ENCODE results near the gene ZBTB43.
"Not testable (repeated sequence)": the region's sequence is repeated elsewhere in the genome, so short reads cannot be mapped to it uniquely, and the experiment has no call there.

Gene ZBTB43, protein sequence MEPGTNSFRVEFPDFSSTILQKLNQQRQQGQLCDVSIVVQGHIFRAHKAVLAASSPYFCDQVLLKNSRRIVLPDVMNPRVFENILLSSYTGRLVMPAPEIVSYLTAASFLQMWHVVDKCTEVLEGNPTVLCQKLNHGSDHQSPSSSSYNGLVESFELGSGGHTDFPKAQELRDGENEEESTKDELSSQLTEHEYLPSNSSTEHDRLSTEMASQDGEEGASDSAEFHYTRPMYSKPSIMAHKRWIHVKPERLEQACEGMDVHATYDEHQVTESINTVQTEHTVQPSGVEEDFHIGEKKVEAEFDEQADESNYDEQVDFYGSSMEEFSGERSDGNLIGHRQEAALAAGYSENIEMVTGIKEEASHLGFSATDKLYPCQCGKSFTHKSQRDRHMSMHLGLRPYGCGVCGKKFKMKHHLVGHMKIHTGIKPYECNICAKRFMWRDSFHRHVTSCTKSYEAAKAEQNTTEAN
- total RNA-seq, result 54.6 reads per million, percentile 70 among the genes with 10 or more reads in this experiment

DNA sequence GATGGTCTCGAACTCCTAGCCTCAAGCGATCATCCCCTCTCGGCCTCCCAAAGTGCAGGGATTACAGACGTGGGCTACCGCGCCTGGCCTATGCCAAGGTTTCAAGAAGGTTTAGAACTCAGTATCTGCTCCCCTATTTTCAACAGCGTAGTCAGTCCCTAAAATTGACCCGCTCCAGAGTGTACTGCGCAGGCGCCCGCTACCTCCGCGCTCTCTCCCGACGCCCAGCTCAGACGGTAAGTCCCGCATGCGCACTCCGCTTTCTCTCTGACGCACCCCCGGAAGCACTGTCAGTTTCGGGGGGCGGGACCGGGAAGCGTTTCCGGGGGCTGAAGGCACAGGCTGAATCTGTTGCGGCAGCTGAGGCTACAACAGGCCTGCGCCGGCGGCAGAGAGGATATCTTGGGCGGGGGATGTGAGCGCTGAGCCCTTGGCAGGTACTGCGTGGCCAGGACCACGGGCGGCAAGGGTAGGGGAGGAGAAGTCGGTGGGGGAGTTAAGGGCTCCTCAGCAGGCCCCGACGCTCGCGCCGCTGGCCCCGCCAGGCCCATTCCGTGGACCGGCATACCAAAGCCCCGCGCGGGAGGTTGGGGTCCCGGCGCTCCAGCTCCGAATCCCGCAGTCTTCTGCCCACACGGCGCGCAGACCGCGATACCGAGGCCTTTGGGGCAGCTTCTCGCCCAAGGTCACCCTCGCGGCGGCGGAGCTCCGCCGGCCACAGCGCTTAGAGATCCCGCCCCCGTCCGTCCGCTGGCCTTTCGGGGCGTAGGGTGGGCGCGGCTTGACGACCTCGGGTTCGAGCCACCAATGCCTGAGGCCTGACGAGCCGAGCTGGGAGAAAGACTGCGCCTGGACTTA is at the start of gene ZBTB43:
Gene ZBTB43, plus strand, starts transcription at position 345 of the 858 bp plus-strand sequence. CDS start 27,470 bp downstream, outside the sequence.
- peak; percentile 98 for DNase-seq

DNA sequence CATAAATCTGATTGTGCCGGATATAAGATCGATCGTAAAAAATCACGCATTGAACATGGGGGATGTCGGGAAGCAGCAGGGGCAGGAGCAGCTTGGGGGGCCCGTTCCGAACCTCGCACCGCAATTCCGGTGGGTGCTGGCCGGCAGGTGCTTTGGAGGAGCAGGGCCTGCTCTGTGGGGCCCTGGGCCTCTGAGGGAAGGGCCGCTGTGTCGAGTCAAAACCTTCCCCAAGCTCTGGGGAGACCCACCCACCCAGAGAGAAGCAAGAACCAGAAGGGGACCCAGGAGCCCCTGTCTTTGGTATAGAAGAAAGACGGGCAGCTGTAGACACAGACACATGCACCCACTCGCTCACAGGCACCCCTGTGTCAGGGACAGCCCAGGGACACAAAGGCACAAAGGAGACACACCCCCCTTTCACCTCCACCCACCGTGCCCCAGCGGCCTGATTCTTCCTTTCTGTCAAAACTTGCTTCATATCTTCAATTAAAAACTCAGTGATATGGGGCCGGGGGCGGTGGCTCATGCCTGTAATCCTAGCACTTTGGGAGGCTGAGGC is 49.4 kb upstream of the ZBTB43 start:
- DNase-seq, result no peak

DNA sequence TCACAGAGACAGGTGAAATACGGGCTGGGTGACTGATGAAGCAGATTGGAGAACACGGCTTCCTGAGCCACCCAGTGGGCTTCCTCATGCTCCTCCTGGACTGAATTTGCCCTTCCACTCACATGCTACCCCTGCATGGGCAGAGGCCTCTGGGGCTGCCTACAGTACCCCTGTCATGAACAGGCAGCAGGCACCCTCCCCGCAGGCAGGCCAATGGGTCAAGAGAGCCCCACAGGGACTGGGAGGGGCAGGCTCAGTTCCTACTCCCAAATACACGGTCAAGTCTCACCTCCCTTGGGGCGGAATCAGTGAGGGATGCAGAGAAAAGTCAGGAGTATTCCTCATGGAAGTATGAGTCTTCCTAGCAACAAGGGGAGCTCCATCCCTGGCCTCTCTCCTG is 48.6 kb upstream of the ZBTB43 start:
- DNase-seq, result no peak

DNA sequence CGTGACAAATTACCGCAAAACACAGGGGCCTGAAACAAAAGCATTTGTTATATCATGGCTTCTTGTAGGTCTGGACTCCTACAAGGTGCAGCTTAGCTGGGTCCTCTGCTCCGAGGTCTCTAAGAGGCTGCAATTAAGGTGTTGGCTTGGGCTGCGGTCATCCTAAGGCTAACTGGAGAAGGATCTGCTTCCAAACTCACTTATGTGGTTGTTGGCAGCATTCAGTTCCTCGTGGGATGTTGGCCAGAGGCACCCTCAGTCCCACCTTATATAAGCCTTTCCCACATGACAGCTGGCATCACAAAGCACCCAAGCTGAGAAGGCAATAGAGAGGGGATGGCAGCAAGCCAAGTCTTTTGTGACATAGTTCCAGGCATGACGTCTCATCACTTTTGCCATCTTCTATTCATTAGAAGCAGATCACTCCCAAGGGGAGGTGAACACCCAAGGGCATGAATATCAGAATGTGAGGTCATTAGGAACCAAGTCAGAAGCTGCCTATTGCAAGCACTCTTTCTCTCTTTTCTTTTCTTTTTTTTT is 47.9 kb upstream of the ZBTB43 start:
- DNase-seq, result no peak

DNA sequence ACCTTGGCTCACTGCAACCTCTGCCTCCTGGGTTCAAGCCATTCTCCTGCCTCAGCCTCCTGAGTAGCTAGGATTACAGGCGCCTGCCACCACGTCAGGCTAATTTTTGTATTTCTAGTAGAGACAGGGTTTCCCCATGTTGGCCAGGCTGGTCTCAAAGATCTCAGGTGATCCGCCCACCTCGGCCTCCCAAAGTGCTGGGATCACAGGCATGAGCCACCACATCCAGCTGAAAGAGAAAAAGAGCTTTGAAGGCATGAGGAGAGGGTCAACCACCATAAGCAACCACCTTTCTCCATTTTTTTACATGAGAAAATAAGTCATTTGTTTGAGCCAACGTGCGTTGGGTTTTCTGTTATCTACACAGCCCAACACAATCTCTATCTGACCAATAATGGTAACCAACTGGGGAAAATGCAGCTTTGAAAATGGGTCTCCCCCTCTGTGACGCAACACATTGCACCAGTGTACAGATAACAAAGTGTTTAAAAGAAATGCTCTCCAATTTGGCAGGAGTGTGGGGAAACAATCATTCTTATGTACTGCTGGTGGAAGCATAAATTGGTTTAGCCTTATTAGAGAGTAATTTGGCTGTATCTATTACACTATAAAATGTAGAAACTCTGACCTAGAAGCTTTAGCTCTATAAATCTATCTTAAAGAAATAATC is 45.8 kb upstream of the ZBTB43 start:
- DNase-seq, result no peak

DNA sequence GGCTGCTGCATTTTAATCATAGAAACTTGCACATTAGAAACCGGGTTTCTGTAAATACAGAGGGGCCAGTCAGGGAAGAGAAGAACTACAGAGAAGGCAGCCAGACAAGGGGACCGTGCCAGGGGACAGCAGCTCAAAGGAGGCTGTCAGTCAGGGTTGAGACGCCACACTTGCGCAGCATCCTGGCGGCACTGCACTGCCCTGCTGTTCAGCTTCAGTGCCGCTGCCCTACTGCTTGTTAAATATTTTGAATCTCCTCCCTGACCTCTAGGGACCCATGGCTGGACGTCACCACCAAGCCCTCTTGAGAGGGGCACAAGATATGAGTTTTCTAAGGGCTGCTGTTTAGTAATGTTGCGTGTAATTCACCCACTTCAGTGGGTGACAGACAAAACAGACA is 43.6 kb upstream of the ZBTB43 start:
- DNase-seq, result no peak

DNA sequence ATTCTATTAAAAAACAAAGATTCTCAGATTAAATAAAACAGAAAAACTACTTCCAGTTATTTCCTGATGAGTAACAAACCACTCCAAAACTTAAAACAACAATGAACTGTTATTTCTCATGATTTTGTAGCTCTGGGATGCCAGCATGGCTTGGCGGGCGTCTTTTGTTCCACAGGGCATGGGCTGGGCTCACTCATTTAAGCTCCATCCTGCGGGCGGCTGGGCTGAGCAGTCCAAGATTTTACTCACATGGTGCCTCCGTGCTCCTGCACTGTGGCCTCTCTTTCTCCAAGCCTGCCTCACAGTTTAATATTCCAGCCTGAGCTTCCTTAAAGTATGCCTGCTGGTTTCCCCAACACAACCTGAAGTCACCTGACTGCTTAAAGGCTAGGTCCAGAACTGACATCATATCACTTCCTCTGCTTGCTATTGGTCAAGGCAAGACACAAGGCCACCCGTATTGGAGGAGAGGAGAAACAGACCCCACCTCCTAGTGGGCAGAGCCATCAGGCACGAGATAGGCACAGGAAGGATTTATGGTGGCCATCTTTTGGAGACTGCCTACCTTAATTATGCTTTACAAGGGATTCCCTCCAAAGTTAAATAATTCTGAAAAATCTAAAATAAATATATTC is 41.6 kb upstream of the ZBTB43 start:
- DNase-seq, result no peak

DNA sequence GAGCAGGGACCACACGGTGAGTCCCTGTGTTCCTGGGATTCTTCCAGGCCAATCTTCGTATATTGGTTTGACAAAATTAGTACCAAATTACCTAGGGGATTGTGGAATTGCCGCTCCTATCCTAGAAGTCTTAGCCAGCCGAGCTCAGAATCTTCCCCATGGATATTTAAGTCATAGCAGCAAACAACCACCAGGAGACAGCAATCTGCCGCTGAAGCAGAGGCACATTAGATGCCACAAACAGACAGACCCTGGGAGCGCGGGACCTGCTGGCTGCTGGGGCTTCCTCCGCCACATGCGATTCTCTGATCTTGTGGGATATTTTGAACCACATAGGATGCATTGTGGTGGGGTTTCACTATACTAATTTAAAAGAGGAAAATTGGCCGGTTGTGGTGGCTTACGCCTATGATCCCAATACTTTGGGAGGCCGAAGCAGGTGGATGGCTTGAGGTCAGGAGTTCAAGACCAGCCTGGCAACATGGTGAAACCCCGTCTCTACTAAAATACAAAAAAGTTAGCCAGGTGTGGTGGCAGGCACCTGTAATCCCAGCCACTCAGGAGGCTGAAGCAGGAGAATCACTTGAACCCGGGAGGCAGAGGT is 31.7 kb upstream of the ZBTB43 start:
- DNase-seq, result no peak

DNA sequence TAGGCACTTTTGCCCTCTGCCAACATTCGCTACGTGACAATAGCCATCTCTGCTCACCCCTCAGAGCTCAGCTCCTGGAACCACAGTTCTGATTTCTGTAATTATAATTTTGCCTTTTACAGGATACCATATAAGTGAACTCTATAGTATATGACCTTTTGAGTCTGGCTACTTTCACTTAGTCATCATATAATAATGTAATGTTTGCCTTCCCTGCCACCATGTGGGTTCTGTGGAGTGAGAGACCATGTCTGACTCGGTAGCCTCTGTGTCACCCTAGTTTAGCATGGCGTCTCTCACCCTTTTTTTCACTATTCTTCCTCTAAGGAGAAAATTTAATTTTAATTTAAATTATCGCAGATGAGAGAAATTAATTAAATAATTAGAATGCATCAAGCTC is 28.9 kb upstream of the ZBTB43 start:
- DNase-seq, result no peak

DNA sequence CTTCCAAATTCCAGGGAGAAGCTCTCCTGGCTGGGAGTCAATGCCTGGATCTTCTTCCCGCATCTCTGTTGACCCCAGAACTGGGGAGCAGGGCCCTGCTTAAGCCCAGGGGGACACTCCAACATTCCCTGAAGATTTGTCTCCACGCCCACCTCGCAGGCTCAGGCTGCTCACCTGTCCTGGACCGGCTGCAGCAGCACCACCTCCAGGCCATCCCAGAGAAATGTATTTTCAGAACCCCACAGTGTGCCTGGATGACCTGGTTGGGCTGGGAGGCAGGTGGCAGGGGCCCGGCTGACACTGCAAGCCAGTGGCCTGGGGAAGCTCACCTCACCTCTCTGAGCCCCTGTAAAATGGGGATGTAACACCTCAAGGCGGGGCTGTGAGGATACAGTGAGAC is 27.1 kb upstream of the ZBTB43 start:
- no peak for DNase-seq

DNA sequence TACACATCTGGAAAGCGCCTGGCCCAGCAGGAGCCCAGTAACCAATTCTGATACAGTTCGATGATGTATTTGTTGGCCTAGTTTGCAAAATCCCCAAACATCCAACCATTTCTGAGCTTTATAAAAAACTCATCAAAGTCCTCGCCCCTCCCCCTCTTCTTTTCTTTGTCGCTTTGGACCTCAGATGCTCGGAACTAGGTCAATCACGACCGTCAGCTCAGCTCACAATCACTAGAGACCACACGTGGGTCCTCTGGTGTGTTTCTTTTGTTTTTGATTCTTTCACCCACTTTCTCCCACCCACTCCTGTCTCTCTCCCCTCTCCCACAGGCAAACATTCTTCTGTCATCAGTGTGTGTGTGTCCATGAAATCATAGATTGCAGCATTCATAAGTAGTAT is 26.7 kb upstream of the ZBTB43 start:
- DNase-seq, result no peak

DNA sequence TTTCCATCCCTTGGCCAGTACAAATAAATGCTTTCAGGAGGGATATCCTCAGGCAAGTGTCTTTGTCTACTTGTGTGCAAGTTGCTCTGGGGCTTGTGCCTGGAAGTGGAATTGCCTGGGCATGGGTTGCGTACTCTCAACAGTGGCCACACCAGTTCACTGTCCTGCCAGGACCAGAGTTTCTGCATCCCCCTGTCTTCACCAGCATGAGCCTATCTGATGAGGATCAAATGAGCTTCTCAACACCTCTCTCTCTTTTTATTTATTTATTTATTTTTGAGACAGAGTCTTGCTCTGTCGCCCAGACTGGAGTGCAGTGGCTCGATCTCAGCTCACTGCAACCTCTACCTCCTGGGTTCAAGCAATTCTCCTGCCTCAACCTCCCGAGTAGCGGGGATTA is 26.1 kb upstream of the ZBTB43 start:
- DNase-seq, result not testable (repeated sequence)

DNA sequence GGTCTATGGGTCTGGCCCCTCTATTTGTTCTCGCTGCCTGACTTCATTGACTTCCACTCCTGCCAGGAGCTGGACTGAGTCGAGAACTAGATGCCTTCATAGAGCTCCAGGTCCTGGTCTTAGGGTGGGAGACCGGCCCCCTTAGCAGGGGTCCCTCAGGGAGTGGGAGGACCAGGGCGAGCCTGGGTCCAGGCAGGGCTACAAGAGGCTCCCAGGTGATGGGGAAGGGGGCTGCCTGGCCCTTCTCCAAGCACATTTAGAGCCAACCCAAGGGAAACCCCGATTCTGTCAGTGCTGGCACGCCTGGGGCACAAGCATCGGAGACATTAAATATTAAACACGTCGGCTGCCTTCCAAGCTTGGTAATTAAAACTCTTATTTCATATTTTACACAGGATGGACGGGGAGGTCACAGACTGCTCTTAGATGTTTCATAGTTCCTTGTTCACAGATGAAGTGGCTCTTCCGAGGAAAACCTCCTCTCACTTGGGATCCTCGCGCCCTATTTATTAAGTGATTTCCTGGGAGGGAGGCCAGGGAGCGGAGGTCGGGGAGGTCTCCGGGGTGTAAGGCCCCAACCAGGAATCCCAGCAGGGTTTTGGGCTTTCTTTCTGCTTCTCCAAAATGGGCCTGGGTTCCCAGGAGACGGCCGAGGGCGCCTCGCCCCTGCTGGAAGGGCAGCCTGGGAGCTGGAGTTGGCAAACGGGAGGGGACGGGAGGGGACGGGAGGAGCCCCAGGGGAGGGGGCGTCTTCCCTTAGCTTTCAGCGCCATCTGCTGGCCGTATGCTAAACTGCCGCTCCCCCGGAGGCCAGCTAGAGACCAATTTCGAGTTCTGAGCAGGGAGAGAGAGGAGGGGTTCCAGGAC is 23.4 kb upstream of the ZBTB43 start:
- DNase-seq, result peak; percentile 84

DNA sequence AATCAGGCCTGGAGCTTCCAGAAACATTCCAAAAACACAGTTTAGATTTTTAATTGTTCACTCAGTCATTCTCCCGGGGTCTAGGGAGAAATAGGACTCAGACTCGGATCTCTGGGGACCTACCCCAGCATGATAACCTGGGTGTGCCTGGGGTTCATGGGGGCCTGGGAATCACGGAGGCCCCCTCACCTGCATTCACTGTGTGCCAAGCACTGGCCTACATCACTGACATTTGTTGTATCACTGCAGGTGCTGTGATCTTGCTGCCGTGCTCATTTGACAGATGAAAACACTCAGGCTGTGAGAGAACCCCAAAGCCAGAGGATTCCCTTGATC is 22.8 kb upstream of the ZBTB43 start:
- DNase-seq, result no peak

DNA sequence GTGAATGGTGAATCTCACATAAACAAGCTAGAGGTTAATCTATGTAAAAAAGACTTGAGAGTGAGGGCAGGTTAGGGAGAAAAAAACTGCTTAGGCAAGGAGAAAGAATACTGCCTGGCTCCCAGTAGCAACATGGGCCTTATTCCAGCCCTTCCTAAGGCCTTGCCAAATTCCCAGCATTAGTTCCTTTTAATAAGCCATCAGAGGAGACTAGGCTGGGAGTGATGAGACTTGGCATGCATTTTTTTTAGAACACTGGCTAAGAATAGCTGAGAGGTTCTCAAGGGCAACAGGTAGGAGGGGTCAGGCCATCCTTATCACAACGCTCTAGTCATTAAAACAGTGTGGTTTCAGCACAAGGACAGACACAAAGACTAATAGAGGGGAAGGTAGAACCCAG is 20.9 kb upstream of the ZBTB43 start:
- DNase-seq, result no peak

DNA sequence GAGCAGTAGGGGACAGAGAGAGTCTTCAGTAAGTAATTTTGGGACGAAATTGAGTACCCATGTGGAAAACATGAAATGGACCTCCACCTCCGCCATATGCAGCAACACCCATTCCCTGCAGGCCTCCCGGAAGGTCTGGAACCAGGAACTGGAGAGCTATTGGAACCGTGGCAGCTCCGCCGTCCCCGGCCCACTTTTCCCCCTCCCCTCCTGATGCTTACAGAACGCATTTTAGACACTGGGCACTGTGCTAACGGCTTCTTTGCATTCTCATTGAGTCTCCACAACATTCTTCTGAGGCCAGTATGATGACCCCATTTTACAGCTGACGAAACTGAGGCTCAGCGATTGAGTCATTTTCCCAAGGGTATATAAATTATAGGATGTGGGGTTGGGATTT is 20.4 kb upstream of the ZBTB43 start:
- DNase-seq, result no peak

DNA sequence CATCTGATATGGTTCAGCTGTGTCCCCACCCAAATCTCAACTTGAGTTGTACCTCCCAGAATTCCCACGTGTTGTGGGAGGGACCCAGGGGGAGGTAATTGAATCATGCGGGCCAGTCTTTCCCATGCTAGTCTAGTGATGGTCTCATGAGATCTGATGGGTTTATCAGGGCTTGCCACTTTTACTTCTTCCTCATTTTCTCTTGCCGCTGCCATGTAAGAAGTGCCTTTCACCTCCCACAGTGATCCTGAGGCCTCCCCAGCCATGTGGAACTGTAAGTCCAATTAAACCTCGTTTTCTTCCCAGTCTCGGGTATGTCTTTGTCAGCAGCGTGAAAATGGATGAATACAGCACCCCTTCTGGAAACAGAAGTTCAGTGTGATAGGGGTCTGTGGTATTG is 20.0 kb upstream of the ZBTB43 start:
- DNase-seq, result not testable (repeated sequence)

DNA sequence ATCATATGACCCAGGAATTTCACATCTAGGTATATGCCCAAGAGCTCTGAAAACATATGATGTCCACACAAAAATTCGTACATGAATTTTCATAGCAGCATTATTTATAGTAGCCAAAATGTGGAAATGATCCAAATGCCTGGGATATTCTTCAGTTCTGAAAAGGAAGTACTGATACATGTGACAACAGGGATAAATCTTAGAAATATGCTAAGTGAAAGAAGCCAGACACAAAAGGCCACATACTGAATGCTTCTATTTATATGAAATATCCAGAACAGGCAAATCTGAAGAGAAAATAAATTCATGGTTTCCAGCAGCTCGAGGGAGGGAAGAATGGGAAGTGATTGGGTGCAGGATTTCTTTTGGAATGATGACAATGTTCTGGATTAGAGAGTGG is 16.8 kb upstream of the ZBTB43 start:
- no peak for DNase-seq

DNA sequence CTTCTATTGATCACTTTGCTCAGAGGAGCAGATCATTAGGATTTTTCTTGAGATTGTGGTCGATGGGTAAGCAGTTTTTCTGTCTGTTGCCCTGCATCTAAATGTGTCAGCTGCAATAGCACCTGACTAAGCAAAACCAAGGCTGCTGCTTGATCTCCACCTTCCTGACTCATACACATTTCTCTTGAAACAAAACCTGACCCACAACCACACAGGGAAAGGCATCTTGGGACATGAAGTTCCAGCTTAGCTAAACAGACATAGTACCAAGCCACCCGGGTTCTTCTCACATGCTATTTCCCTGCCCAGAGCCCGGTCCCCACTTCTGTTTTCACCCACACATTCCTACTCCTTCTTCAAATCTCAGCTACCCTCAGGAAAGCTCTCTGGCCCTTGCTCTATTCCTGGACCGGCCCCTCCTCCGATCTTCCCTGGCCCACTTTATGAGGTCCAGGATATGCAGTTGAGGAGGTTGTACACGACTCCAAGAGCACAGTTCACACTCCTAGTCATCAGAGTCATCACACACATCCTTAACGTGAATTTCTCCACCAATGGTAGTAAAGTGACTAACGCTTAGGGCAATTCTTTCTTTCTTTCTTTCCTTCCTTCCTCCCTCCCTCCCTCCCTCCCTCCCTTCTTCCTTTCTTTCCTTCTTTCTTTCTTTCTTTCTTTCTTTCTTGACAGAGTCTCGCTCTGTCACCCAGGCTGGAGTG is 16.0 kb upstream of the ZBTB43 start:
- no peak for DNase-seq

DNA sequence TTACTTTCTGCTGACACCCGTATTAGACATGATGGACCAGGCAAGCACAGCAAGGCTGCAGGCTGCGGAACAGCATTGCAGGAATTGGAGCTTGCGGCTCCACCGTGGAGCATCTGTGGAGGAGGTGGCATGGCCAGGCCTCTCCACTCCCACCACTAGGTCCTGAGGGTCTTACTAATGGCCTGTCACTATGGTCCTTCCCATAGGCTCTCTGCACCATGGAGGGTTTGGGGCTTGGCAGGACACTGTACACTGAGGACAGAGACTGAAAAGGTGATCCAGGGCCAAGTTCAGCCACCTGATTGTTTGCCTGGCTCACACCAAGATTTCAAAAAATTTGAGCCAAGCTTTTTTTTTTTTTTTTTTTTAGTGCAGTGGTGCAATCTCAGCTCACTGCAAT is 14.3 kb upstream of the ZBTB43 start:
- DNase-seq, result no peak

Measured in effector CD4-positive, alpha-beta T cell (primary cell).